Esophagus (tissue), 2 donors: ENCODE measurements around the gene ZBTB20. TPM values are rescaled to one million over a fixed set of nuclear protein-coding genes. Genes with fewer than 3 reads are reported as not detected.

Experiments used
- H3K27ac ChIP-seq, 2 donors: one replicate each; pipeline ENCODE4 v1.5.1; 2013; ENCODE audit warnings: low read depth in 2 of 2, mild to moderate bottlenecking in 2 of 2, inconsistent platforms in 1 of 2, low read length in 1 of 2, moderate library complexity in 1 of 2
- H3K27me3 ChIP-seq, 2 donors: one replicate each; pipeline ENCODE4 v1.6.1; 2013; ENCODE audit warnings: low read length in 2 of 2, control low read depth in 1 of 2, mild to moderate bottlenecking in 1 of 2; ENCODE audit not compliant: insufficient read depth in 2 of 2, control insufficient read depth in 1 of 2
- H3K36me3 ChIP-seq, 2 donors: one replicate each; pipeline ENCODE4 v1.6.1; 2013; ENCODE audit warnings: low read length in 1 of 2; ENCODE audit not compliant: control insufficient read depth in 2 of 2, insufficient read depth in 2 of 2
- H3K4me1 ChIP-seq, 2 donors: one replicate each; pipeline ENCODE4 v1.6.1; 2013; ENCODE audit warnings: low read length in 1 of 2; ENCODE audit not compliant: control insufficient read depth in 2 of 2, insufficient read depth in 2 of 2
- H3K4me3 ChIP-seq, 2 donors: one replicate each; pipeline ENCODE4 v1.5.1; 2013; ENCODE audit warnings: low read length in 2 of 2, mild to moderate bottlenecking in 2 of 2, low read depth in 1 of 2, moderate library complexity in 1 of 2
- H3K9me3 ChIP-seq, 2 donors: one replicate each; pipeline ENCODE4 v1.6.1; 2013; ENCODE audit warnings: mild to moderate bottlenecking in 2 of 2, low read depth in 1 of 2, low read length in 1 of 2, moderate library complexity in 1 of 2; ENCODE audit not compliant: control insufficient read depth in 2 of 2, insufficient read depth in 1 of 2
- WGBS, 2 donors: extraction: QIAGEN DNeasy Blood & Tissue Kit; methylation state at CpG; one replicate each; pipeline ENCODE4 v1.1.7; 2013; 5-methylcytosine and 5-hydroxymethylcytosine counted together
- polyA plus RNA-seq, 2 donors: library from polyadenylated mRNA; stranded (reverse); fragments of 200-250 nt; gene quantifications; one replicate each; pipeline ENCODE4 v1.2.3, GENCODE V29; 2013
- donor health status: healthy with polysubstance abuse.
- donor health status: Bipolar disorder and iron deficiency.

The ZBTB20 gene
- polyA plus RNA-seq, 2 donors, result 0.16 to 1.3 TPM

DNA sequence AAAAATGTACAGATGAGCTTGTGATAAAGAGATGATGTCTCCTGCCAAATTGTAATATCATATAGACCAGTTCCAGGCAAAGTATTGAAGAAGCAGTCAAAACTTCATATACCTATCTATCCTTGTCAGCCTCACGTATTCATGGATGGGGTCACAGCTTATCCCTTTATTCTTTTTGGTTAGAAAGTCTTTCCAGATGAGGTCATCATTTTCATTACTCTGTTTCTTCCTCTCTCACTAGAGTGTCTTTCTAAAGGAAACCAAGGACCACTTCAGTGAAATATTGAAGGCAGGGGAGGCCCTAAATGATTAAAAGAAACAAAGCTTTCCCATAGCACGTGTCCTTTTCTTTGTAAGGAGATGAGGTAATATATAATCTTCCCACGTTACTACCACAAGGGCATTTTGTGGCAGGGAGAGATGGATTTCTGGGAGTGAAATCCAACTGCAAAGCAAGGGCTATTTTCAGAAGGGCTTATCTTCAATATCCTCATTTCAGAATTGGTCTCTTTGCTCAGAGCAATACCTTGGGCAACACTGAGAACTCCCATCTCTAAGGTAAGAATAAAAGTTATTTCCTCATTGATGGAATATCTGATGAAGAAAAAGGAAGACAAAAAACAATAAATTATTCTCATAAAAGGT is 593.0 kb downstream of the ZBTB20 start:
- WGBS, 2 donors, result 82 to 88% methylated on average over 3 of the region's 3 CpGs
- Histone ChIP-seq H3K27me3 (no peaks in the 10 kb centered on the region), H3K4me1 (no peaks in the 10 kb centered on the region), H3K36me3 (no peaks in the 10 kb centered on the region), H3K27ac (no peak overlapping the region), H3K4me3 (no peak overlapping the region), H3K9me3 (no peaks in the 10 kb centered on the region)

DNA sequence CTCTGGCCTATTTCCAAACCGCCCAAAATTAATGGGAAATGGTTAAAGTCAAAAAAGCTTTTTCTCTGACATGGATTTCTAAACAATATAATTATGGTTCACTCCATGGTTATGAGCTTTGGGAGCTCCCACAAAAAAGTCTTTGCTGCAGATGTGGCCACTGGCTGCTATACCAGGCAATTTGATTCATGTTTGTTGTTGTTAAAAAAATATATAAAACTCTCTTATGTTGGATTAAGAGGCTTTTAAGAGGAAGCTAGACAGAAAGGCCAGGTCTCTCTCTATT is 594.6 kb downstream of the ZBTB20 start:
- no peak overlapping the region for H3K4me3 ChIP-seq
- no peaks in the 10 kb centered on the region for H3K27me3 ChIP-seq
- no peaks in the 10 kb centered on the region for H3K4me1 ChIP-seq
- 90% methylated on average over 1 of the region's 1 CpG for WGBS, 2 donors
- H3K27ac ChIP-seq, result no peak overlapping the region
- no peaks in the 10 kb centered on the region for H3K36me3 ChIP-seq
- no peaks in the 10 kb centered on the region for H3K9me3 ChIP-seq

DNA sequence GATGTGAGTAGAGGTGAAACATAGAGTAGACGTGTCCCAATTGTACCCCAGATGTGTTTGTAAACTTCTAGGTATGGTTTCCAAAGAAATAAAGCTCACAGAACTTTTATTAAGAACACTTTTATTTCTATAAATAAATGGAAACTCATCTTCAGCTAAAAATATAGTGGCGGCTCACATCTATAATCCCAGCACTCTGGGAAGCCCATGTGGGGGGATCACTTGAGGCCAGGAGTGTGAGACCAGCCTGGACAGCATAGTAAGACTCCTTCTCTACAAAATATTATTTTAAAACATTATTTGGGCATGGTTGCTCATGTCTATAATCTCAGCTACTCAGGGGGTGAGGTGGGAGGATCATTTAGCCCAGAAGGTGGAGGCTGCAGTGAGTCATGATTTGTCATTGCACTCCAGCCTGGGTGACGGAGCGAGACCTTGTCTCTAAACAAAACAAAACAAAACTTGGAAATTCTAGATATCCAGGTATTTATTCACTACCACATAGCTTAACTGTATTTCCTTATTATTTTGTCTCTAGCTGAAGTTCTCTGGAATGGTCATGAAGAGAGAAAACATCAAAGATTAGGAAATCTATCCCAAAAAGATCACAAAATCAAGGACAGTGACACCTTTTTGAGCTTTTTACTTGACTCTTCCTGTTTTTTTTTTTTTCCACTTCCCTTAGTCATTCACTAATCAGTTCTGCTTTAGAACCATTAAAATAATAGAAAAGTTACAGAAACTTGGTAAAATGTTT is 595.1 kb downstream of the ZBTB20 start:
- 71 to 82% methylated on average over 4 of the region's 4 CpGs for WGBS, 2 donors
- no peaks in the 10 kb centered on the region for H3K27me3 ChIP-seq

DNA sequence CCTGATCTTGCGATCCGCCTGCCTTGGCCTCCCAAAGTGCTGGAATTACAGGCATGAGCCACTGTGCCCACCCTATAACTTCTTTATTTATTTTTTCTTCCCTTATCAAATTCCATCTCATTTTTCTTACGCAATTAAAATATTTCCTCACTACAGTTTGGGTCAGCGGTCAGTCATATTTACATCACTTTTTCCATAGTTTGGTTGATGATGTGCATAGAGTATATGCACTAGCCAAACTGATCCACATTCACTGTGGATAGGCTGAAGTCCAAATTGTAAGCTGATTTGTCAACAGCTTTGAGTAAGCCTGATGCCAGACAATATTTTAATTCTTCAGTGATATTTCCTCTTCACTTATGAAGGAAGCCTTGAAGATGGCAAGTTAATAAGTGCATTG is 596.9 kb downstream of the ZBTB20 start:
- Histone ChIP-seq H3K27me3 (no peaks in the 10 kb centered on the region), H3K4me3 (no peak overlapping the region)
- WGBS, 2 donors, result 96 to 98% methylated on average over 4 of the region's 4 CpGs

More for the DNA sequence above, 595.1 kb downstream of the ZBTB20 start:
- Histone ChIP-seq H3K36me3 (no peaks in the 10 kb centered on the region), H3K9me3 (no peaks in the 10 kb centered on the region), H3K4me3 (no peak overlapping the region), H3K4me1 (no peaks in the 10 kb centered on the region), H3K27ac (no peak overlapping the region)

DNA sequence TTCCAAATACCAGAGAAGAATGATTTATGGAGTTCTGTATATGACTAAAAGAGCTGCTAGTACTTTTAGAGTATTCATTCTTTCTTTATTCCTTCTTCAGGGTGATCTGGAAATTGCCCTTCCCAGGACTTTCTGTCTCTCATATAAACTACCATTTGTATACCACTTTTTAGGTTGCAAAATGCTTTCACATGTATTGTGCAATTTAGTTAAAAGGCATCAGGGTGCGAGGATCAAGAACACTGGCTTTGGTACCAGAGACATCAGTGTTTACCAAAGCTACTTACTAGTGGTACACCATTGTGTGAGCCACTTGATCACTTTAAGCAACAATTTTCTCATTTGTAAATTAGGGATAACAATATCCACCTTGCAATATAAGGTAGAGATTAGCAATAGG is 601.9 kb downstream of the ZBTB20 start:
- 93 to 98% methylated on average over 1 of the region's 1 CpG for WGBS, 2 donors
- no peak overlapping the region for H3K4me3 ChIP-seq
- no peaks in the 10 kb centered on the region for H3K27me3 ChIP-seq
- no peak overlapping the region for H3K27ac ChIP-seq
- no peaks in the 10 kb centered on the region for H3K4me1 ChIP-seq
- H3K9me3 ChIP-seq, result no peaks in the 10 kb centered on the region
- no peaks in the 10 kb centered on the region for H3K36me3 ChIP-seq

More for the DNA sequence above, 596.9 kb downstream of the ZBTB20 start:
- Histone ChIP-seq H3K27ac (no peak overlapping the region), H3K36me3 (no peaks in the 10 kb centered on the region), H3K4me1 (no peaks in the 10 kb centered on the region), H3K9me3 (no peaks in the 10 kb centered on the region)

DNA sequence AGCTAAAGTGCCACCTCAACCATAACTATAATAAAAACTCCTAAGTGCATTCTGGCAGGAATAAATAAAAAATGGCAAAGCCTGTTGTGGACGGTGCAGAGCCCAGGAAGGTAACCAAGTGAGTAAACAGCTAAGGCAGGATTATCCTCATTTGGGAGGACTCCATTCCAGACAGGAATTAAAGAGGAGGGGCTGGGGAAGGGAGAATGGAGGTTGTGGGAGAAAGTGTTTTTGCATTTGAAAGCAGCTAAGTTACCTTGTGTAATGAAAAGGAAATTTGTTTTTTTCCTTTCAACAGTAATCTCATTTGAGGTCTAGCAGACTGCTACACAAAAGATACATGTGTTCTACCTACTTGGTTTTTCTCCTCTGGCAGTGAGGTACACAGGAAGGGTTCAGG is 604.7 kb downstream of the ZBTB20 start:
- Histone ChIP-seq H3K4me1 (no peaks in the 10 kb centered on the region), H3K27me3 (no peaks in the 10 kb centered on the region), H3K9me3 (no peaks in the 10 kb centered on the region), H3K4me3 (no peak overlapping the region), H3K27ac (no peak overlapping the region), H3K36me3 (no peaks in the 10 kb centered on the region)
- WGBS, 2 donors, result 65 to 69% methylated on average over 1 of the region's 1 CpG

DNA sequence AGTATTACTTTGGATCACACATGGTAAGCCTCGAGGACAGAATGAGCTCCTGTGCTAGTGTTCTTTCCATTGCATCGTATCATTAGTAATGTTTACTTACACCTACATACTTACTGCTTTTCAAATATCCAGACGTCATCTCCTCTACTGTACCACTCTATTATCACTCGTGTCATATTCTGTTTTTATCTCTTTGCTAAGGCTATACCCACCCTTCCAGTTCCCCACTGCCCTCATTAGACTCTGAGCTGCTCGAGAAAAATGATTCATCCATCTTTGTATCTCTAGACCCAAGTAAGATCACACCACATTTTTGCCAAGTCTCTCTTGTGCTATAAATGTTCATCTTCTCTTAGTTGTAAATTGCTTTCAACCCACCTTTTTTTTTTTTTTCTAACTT is 607.6 kb downstream of the ZBTB20 start:
- no peaks in the 10 kb centered on the region for H3K36me3 ChIP-seq
- no peaks in the 10 kb centered on the region for H3K27me3 ChIP-seq
- H3K27ac ChIP-seq, result no peak overlapping the region
- no peaks in the 10 kb centered on the region for H3K4me1 ChIP-seq
- 81% methylated on average over 5 of the region's 5 CpGs for WGBS, 2 donors
- H3K9me3 ChIP-seq, result no peaks in the 10 kb centered on the region
- no peak overlapping the region for H3K4me3 ChIP-seq

DNA sequence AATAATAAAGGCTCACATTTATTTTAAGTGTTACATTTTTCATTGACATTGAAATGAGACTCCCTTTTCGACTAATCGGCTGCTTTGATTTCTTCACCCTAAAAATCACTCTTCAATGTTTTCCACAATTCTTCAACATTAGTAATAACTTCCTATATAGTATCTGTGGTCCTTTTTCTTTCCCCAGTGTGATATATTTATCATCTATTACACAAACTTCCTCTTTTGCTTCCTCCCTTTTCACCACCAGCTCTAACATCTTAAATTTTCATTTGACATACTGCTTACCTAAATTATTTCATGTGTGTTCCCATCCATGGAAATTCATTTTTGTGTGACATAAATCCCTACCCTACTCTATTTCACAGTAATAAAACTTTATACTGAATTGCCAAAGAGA is 608.9 kb downstream of the ZBTB20 start:
- Histone ChIP-seq H3K4me1 (no peaks in the 10 kb centered on the region), H3K4me3 (no peak overlapping the region), H3K36me3 (no peaks in the 10 kb centered on the region), H3K27ac (no peak overlapping the region), H3K27me3 (no peaks in the 10 kb centered on the region), H3K9me3 (no peaks in the 10 kb centered on the region)
- 83 to 91% methylated on average over 2 of the region's 2 CpGs for WGBS, 2 donors

DNA sequence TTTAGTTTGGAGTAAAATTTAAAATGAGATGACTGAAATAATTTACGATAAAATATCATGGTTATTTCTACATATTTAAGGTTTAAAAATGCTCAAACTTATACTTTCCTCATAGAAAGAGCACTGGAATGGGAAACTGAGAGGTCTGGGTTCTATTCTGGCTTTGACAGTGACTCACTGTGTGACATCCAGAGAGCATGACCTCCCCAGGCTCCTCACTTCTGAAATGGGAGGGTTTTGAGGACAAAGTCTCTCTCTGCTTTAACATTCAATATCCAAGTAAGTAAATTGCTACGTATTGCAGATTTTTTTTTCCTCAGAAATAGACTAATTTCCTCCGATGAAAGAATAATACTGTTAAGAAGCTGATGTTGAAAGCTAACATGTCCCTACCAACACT is 618.6 kb downstream of the ZBTB20 start:
- no peaks in the 10 kb centered on the region for H3K27me3 ChIP-seq
- H3K9me3 ChIP-seq, result peaks cover 0 to 3% of the 10 kb centered on the region in 2 donors
- no peak overlapping the region for H3K4me3 ChIP-seq
- WGBS, 2 donors, result 93 to 95% methylated on average over 3 of the region's 3 CpGs
- H3K36me3 ChIP-seq, result no peaks in the 10 kb centered on the region
- H3K27ac ChIP-seq, result no peak overlapping the region
- no peaks in the 10 kb centered on the region for H3K4me1 ChIP-seq

DNA sequence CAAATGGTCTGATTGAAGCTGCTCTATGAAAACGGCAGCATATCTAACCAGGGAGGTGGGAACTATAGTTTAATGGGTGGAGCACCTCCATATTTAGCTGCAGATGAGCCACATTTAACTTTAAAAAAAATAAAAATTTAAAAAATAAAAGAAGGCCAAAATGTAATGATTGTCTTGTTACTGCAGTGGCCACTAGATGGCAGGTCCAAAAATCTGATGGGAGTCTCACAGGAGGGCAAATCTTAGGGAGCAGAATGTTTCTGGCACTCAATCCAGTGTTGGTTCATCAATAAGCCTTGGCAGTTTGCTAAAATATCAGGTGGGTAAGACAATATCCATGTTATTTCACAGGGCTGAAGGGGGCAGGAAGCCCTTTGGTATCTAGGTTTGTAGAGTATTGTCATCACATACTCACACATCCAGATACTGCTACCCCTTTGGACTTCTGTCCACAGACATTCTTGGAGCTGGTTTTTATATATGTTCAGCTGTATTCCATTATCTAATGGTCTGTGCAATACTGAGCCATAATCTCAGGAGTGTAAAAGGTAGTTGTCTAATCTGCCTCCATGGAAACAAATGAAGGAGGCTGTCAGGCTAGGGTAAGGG is 619.9 kb downstream of the ZBTB20 start:
- H3K4me3 ChIP-seq, result no peak overlapping the region
- H3K27me3 ChIP-seq, result no peaks in the 10 kb centered on the region
- 58 to 81% methylated on average over 1 of the region's 1 CpG for WGBS, 2 donors
- H3K27ac ChIP-seq, result no peak overlapping the region
- H3K36me3 ChIP-seq, result no peaks in the 10 kb centered on the region
- H3K4me1 ChIP-seq, result no peaks in the 10 kb centered on the region
- no peaks in the 10 kb centered on the region for H3K9me3 ChIP-seq
